Endothelial cell of umbilical vein (primary cell): ENCODE results near the gene NFIC. TPM values are rescaled to one million over a fixed set of nuclear protein-coding genes. Genes with fewer than 3 reads are reported as not detected.

Source experiments
- BruUV-seq: library from RNA; stranded (reverse); fragments of 400-500 nt; replicated peaks from 2 replicates; lab custom pipeline; 2021; lab: Mats Ljungman, UMichigan
- CTCF ChIA-PET: fragments of 300-600, 350-600 bp; sonication (Branson Sonifier 250); formaldehyde crosslinking; loops from one replicate; lab custom pipeline; 2021; ENCODE audit warnings: antibody characterized with exemption, inconsistent platforms; lab: Charles Lee
- POLR2A ChIA-PET: fragments of 300-600, 350-600 bp; sonication (Branson Sonifier 250); formaldehyde crosslinking; loops from one replicate; lab custom pipeline; 2021; ENCODE audit warnings: antibody characterized with exemption, inconsistent platforms; lab: Charles Lee
- DNase-seq: peaks from one replicate; pipeline ENCODE4 v3.0.0-alpha.2; 2011; ENCODE audit warnings: low read depth, low spot score
- FAIRE-seq: peaks from 2 replicates; lab custom pipeline; 2011; peaks lifted over from hg19 to GRCh38; lab: Jason Lieb, UNC
- H2AFZ ChIP-seq: 2 replicates; pipeline ENCODE4 v1.6.0; 2012; ENCODE audit warnings: low read depth, low read length, control low read depth, inconsistent platforms
- H3K27ac ChIP-seq: 2 replicates; pipeline ENCODE4 v1.5.1; 2011; ENCODE audit warnings: low read depth, mild to moderate bottlenecking, control low read depth, low read length, moderate library complexity; ENCODE audit not compliant: insufficient read depth
- H3K27me3 ChIP-seq, 2 experiments: 2 replicates each; pipeline versions ENCODE4 v1.6.0 to v1.6.1; 2011; ENCODE audit warnings: low read length in 2 of 2, mixed read lengths in 1 of 2; ENCODE audit not compliant: control insufficient read depth in 2 of 2, insufficient read depth in 2 of 2
- H3K36me3 ChIP-seq, 2 experiments: 2 replicates in 1 of 2; 3 replicates in 1 of 2; pipeline ENCODE4 v1.5.1; 2011; ENCODE audit warnings: low read length in 2 of 2, mild to moderate bottlenecking in 1 of 2, moderate library complexity in 1 of 2; ENCODE audit not compliant: control insufficient read depth in 2 of 2, insufficient read depth in 2 of 2; ENCODE audit errors: extremely low read depth in 1 of 2
- H3K4me1 ChIP-seq: 3 replicates; pipeline ENCODE4 v1.5.1; 2011; ENCODE audit warnings: mild to moderate bottlenecking, low read length; ENCODE audit not compliant: control insufficient read depth, insufficient read depth; ENCODE audit errors: extremely low read depth
- H3K4me2 ChIP-seq: 2 replicates; pipeline ENCODE4 v1.6.1; 2011; ENCODE audit warnings: low read length, control low read depth, mixed read lengths; ENCODE audit not compliant: insufficient read depth
- H3K4me3 ChIP-seq, 3 experiments: fragments of 200-600 bp in 1 of 3; sonication (generic), shearing (Covaris generic) in 1 of 3; replicated peaks in 1 of 3; 2 replicates each; pipeline ENCODE4 v1.5.1; 2011 to 2016; ENCODE audit warnings: control low read depth in 3 of 3, low read length in 3 of 3, mild to moderate bottlenecking in 2 of 3, inconsistent platforms in 1 of 3, low read depth in 1 of 3, moderate library complexity in 1 of 3; ENCODE audit not compliant: insufficient read depth in 1 of 3
- H3K79me2 ChIP-seq: 2 replicates; pipeline ENCODE4 v1.6.0; 2012; ENCODE audit warnings: low read length, inconsistent platforms; ENCODE audit not compliant: control insufficient read depth, insufficient read depth
- H3K9ac ChIP-seq: replicated peaks from 2 replicates; pipeline ENCODE3; 2011; ENCODE audit warnings: low read length, control low read depth; ENCODE audit not compliant: insufficient read depth; ENCODE audit errors: extremely low read depth
- H3K9me1 ChIP-seq: replicated peaks from 3 replicates; pipeline ENCODE4 v1.6.0; 2011; ENCODE audit warnings: mild to moderate bottlenecking, low read length; ENCODE audit not compliant: control insufficient read depth, insufficient read depth; ENCODE audit errors: extremely low read depth
- H3K9me3 ChIP-seq: replicated peaks from 2 replicates; pipeline ENCODE4 v1.5.1; 2012; ENCODE audit warnings: low read length, inconsistent platforms; ENCODE audit not compliant: control insufficient read depth, insufficient read depth
- H4K20me1 ChIP-seq: replicated peaks from 2 replicates; pipeline ENCODE3; 2011; ENCODE audit warnings: mild to moderate bottlenecking, low read length; ENCODE audit not compliant: control insufficient read depth, insufficient read depth; ENCODE audit errors: extremely low read depth
- EZH2 ChIP-seq: IDR thresholded peaks from 2 replicates; pipeline ENCODE4 v1.6.1; 2012; ENCODE audit warnings: borderline replicate concordance, low read depth, mild to moderate bottlenecking, moderate library complexity, low read length, inconsistent platforms; ENCODE audit not compliant: severe bottlenecking
- FOS ChIP-seq: IDR thresholded peaks from 2 replicates; pipeline ENCODE4 v1.6.1; 2011; ENCODE audit warnings: mild to moderate bottlenecking, low read length, moderate library complexity, borderline replicate concordance; ENCODE audit not compliant: insufficient read depth
- GATA2 ChIP-seq: IDR thresholded peaks from 2 replicates; pipeline ENCODE4 v1.7.0; 2011; ENCODE audit warnings: low read depth, mild to moderate bottlenecking, moderate library complexity, mixed read lengths, low read length; ENCODE audit not compliant: insufficient read length, insufficient read depth
- JUN ChIP-seq: IDR thresholded peaks from 2 replicates; pipeline ENCODE4 v1.6.1; 2011; ENCODE audit warnings: borderline replicate concordance, low read depth; ENCODE audit not compliant: insufficient read length, insufficient read depth
- MAX ChIP-seq: IDR thresholded peaks from 2 replicates; pipeline ENCODE4 v1.6.1; 2011; ENCODE audit not compliant: insufficient read depth, insufficient read length
- MYC ChIP-seq: IDR thresholded peaks from one replicate; pipeline ENCODE4 v1.6.1; 2011; ENCODE audit warnings: mild to moderate bottlenecking, low read depth, low read length
- POLR2A ChIP-seq: IDR thresholded peaks from 2 replicates; pipeline ENCODE4 v1.6.1; 2012; ENCODE audit warnings: low read depth, mild to moderate bottlenecking, control low read depth, low read length
- POLR2AphosphoS5 ChIP-seq: IDR thresholded peaks from 2 replicates; pipeline ENCODE4 v1.6.1; 2012; ENCODE audit warnings: low read depth, mild to moderate bottlenecking, control low read depth, low read length, moderate library complexity; ENCODE audit not compliant: insufficient read depth
- dilution Hi-C: fragments of 300-500 bp; cut with MboI; formaldehyde crosslinking; loops from one replicate; pipeline ENCODE4 v1.15.0; 2019; ENCODE audit warnings: low sequenced_read_pairs; ENCODE audit not compliant: extremely low pct_ligation_motif_present
- intact Hi-C: fragments of 100-400 bp; cut with micrococcal nuclease; formaldehyde crosslinking; loops from one replicate; pipeline ENCODE4 v1.10.0; 2022
- polyA plus RNA-seq, 4 experiments: library from polyadenylated mRNA; depleted of rRNA in 3 of 4; stranded (reverse) in 3 of 4; unstranded in 1 of 4; fragments of >200 nt; gene quantifications; 2 replicates each; pipeline versions ENCODE4 v1.2.1 to v1.2.3, GENCODE V29; 2011 to 2012; ENCODE audit warnings: missing spikeins in 1 of 4
- total RNA-seq: library from RNA; stranded (reverse); gene quantifications from 2 replicates; pipeline ENCODE4 v1.2.3, GENCODE V29; 2021
- TF ChIP-seq, protein P1 (sequence below), 2 donors: IDR thresholded peaks; 1 replicate in 1 of 2; 2 replicates in 1 of 2; pipeline ENCODE4 v1.5.1; 2011; ENCODE audit warnings: low read length in 2 of 2, mild to moderate bottlenecking in 2 of 2, moderate library complexity in 2 of 2, control low read depth in 1 of 2, inconsistent platforms in 1 of 2, low read depth in 1 of 2; ENCODE audit not compliant: insufficient read depth in 1 of 2; ENCODE audit errors: extremely low read depth in 1 of 2

The NFIC gene
- total and polyA plus RNA-seq, 2 donors (not counting 3 experiments of a cell fraction or from before 2014, with no cell fraction given): 11.4 to 133 TPM

DNA sequence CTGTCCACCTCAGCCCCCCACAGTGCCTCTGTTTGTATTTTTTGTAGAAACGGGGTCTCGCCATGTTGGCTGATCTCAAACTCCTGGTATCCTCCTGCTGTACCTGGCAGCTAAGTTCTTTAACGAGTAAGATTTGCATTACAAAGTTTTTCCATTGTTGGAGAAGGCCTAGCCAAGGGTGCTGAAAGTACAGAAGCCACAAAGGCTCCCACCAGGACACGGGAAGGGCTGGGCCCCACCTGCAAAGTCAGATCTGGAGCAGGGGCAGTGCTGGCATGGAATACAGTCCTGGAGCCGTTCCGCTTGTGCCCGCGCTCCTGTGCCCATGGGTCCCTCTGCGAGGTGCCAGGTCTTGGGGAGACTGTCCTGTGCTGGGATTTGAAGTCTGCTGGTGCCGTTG, 151.9 kb downstream of the NFIC start:
- Histone ChIP-seq H3K27me3 (no peaks in the 10 kb centered on the region), H3K4me2 (no peak overlapping the region), H3K4me3 (no peak overlapping the region), H4K20me1 (no peaks in the 10 kb centered on the region), H3K9ac (no peak overlapping the region), H3K4me1 (no peaks in the 10 kb centered on the region), H2AFZ (no peak overlapping the region), H3K79me2 (peaks cover 80% of the 10 kb centered on the region), H3K9me1 (no peaks in the 10 kb centered on the region), H3K9me3 (no peaks in the 10 kb centered on the region), H3K36me3 (peaks cover 0 to 24% of the 10 kb centered on the region in 2 experiments), H3K27ac (no peak overlapping the region)
- dilution Hi-C loops: no loop called here
- CTCF ChIA-PET: interaction anchor here (1.2 kb wide), 1 partner anchor 27 kb away, joined by 3 read pairs; no protein-coding TSS in a partner anchor
- BruUV-seq: no TSS peak
- intact Hi-C loops: no loop called here
- DNase-seq (no peak), FAIRE-seq (no peak)
- TF ChIP-seq, protein P1, sequence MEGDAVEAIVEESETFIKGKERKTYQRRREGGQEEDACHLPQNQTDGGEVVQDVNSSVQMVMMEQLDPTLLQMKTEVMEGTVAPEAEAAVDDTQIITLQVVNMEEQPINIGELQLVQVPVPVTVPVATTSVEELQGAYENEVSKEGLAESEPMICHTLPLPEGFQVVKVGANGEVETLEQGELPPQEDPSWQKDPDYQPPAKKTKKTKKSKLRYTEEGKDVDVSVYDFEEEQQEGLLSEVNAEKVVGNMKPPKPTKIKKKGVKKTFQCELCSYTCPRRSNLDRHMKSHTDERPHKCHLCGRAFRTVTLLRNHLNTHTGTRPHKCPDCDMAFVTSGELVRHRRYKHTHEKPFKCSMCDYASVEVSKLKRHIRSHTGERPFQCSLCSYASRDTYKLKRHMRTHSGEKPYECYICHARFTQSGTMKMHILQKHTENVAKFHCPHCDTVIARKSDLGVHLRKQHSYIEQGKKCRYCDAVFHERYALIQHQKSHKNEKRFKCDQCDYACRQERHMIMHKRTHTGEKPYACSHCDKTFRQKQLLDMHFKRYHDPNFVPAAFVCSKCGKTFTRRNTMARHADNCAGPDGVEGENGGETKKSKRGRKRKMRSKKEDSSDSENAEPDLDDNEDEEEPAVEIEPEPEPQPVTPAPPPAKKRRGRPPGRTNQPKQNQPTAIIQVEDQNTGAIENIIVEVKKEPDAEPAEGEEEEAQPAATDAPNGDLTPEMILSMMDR (IDR thresholded peaks at IDR 0.05; ENCODE audit: extremely low read depth in 1 of 2, insufficient read depth in 1 of 2, low read depth in 1 of 2, low read length in 2 of 2): no peak
- TF ChIP-seq MAX: no peak
- no peak for TF ChIP-seq POLR2A
- TF ChIP-seq MYC: no peak
- TF ChIP-seq GATA2: no peak
- no peak for TF ChIP-seq FOS
- no peak for TF ChIP-seq EZH2
- TF ChIP-seq JUN: no peak
- TF ChIP-seq POLR2AphosphoS5: no peak
- POLR2A ChIA-PET: no interaction called here
